SJSA1 (cell line): ENCODE results near the gene GRAMD4. TPM values are rescaled to one million over a fixed set of nuclear protein-coding genes. Genes with fewer than 3 reads are reported as not detected.

Source experiments
- DNase-seq, 2 experiments: peaks; one replicate each; pipeline ENCODE4 v3.0.0-alpha.2; 2015 to 2020; ENCODE audit warnings: low spot score in 2 of 2, low read depth in 1 of 2
- H3K27ac ChIP-seq: fragments of 250-450 bp; sonication (Bioruptor Pico); 2 replicates; pipeline ENCODE4 v1.5.1; 2020; ENCODE audit warnings: mild to moderate bottlenecking, moderate library complexity
- H3K27me3 ChIP-seq: fragments of 250-450 bp; sonication (Bioruptor Pico); replicated peaks from 2 replicates; pipeline ENCODE4 v1.5.1; 2020; ENCODE audit warnings: mild to moderate bottlenecking, moderate library complexity
- H3K36me3 ChIP-seq: fragments of 250-450 bp; sonication (Bioruptor Pico); 2 replicates; pipeline ENCODE4 v1.5.1; 2020; ENCODE audit warnings: mild to moderate bottlenecking
- H3K4me1 ChIP-seq: fragments of 250-450 bp; sonication (Bioruptor Pico); replicated peaks from 2 replicates; pipeline ENCODE4 v1.6.1; 2021; ENCODE audit warnings: mild to moderate bottlenecking
- H3K4me3 ChIP-seq: fragments of 250-450 bp; sonication (Bioruptor Pico); 2 replicates; pipeline ENCODE4 v1.5.1; 2020; ENCODE audit warnings: mild to moderate bottlenecking
- H3K9me3 ChIP-seq: fragments of 250-450 bp; sonication (Bioruptor Pico); replicated peaks from 2 replicates; pipeline ENCODE4 v1.5.1; 2020; ENCODE audit warnings: mild to moderate bottlenecking
- total RNA-seq: library from RNA; depleted of rRNA; stranded (reverse); fragments of >200 nt; shearing (Covaris generic); gene quantifications from 2 replicates; pipeline ENCODE4 v1.2.3, GENCODE V29; 2014; rRNA removed

The GRAMD4 gene
- total RNA-seq, 1 experiment from 2014 or later: 5.8 TPM

DNA sequence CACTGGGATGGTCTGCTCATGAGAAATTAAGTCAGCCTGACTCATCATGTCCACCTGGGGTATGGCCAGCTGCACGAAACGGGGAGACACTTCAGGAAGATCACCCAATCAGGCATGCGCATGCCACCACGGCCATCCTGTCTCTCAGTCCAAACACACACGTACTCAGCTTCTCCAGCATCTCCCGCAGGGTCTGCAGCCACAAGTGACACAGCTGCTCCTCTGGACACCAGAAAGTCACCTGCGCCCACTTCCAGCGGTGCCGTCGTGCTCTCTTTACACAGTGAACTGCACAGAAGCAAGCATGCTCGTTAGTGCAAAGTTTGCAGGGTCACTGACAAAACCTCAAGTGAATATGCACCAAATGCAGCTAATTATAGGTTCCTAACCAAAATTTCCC lies 99.7 kb downstream of the GRAMD4 start:
- H3K4me1 ChIP-seq: peaks cover 12% of the 10 kb centered on the region

DNA sequence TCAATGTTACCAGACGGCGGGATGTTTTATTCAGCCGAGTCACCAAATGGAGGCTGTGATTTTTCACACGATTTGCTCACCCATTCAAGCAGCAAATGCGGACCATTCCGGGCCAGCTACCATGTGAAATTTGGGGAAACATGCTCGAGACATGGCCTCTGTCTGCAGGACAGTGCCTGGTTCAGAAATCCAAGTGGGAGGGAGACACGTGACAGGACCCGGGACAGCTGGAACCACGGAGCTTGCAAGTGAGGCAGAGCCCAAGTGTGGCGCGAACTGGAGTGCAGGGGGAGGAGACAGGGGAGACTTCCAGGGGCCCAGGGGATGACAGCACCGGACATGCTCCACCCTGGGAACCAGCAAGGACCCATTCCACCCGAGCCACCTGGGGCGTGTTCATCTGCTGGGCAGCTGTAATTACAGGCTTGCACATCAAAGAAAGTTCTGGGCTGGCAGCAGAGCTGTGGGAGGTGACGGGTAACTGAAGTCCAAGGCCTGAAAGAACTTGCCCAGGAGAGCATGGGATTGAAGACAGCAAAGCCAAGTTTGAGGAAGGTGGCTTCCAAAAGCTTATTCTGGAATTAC lies 101.4 kb downstream of the GRAMD4 start:
- peaks cover 63% of the 10 kb centered on the region for H3K36me3 ChIP-seq
- no peaks in the 10 kb centered on the region for H3K27me3 ChIP-seq
- peaks cover 9% of the 10 kb centered on the region for H3K4me1 ChIP-seq
- DNase-seq: no peak
- no peak overlapping the region for H3K27ac ChIP-seq
- no peaks in the 10 kb centered on the region for H3K9me3 ChIP-seq
- H3K4me3 ChIP-seq: no peak overlapping the region

More for the DNA sequence above, 99.7 kb downstream of the GRAMD4 start:
- Histone ChIP-seq H3K27ac (no peak overlapping the region), H3K36me3 (peaks cover 51% of the 10 kb centered on the region), H3K4me3 (no peak overlapping the region), H3K27me3 (no peaks in the 10 kb centered on the region), H3K9me3 (no peaks in the 10 kb centered on the region)
- DNase-seq: no peak

DNA sequence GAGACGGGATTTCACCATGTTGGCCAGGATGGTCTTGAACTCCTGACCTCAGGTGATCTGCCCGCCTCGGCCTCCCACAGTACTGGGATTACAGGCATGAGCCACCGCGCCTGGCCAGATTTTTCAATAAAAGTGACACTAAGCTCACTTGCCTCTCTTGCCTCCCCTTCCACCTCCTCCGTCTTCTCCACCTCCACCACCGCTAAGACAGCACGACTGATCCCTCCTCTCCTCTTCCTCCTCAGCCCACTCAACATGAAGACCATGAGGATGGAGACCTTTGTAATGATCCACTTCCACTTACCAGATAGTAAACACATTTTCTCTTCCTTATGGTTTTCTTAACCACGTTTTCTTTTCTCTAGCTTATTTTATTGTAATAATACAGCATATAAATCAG lies 103.7 kb downstream of the GRAMD4 start:
- no peaks in the 10 kb centered on the region for H3K9me3 ChIP-seq
- H3K4me3 ChIP-seq: no peak overlapping the region
- no peak overlapping the region for H3K27ac ChIP-seq
- peaks cover 50% of the 10 kb centered on the region for H3K36me3 ChIP-seq
- peaks cover 11% of the 10 kb centered on the region for H3K4me1 ChIP-seq
- DNase-seq: no peak
- H3K27me3 ChIP-seq: no peaks in the 10 kb centered on the region

DNA sequence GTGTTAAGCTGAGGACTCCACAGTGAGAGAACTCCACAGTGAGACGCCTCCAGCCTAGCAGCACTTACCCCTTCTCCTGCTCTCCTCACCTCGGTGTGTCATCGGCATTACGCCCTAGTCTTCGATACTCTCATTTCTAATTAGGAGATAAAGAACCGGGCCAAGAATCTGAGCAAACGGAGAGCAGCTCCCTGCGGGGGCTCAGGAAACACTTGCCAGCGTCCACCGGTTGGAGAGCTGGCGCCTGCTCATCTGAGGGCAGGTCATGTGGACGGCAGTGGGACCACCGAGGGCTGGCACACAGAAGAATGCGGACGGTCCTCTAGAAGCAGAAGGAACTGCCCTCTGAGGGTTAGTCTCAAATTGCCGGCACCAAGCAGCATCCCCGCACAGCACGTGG lies 104.9 kb downstream of the GRAMD4 start:
- Histone ChIP-seq H3K27me3 (no peaks in the 10 kb centered on the region), H3K4me1 (peaks cover 11% of the 10 kb centered on the region), H3K9me3 (no peaks in the 10 kb centered on the region), H3K36me3 (peaks cover 39% of the 10 kb centered on the region), H3K27ac (no peak overlapping the region), H3K4me3 (no peak overlapping the region)
- no peak for DNase-seq

DNA sequence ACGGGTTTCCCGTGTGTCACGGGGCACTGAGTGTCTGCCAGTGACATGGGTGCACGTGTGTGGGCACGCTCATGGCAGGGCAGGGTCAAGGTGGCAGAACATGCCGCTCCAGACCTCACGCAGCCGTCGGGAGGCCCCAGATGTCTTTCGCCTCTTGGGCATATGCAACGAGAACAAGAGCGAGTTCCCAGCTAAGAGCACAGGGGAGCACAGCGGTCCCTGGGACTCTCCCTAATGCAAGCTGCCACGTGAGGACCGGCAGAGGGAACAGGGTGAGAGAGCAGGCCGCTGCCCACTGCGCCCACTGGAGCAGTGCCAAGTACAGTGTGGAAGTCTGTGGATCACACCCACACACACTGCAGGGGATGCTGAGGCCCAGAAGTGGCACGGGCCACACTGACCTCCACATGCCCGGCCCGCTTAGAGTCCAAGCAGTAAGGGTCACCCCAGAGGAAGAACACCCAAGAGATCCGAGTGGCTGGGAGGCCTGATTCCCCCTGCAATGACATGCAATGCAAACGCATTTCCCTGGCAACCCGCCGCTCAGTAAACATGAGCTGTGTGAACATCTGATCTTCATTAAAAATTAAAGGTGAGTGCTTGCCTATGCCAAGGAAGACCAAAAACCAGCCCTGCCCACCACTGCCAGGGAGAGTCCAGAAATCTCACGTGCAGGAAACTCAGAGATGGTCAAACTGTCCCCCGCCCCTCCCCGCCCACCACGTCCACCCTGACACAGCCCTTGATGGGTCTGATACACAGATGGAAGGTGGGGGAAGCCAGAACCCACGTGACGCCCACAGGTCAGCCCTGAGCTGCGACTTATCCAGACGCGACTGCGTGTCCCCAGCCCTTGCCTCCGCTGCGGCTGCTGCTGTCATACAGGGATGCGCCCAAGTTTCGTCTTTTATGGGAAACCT lies 106.1 kb downstream of the GRAMD4 start:
- Histone ChIP-seq H3K36me3 (peaks cover 39% of the 10 kb centered on the region), H3K27me3 (no peaks in the 10 kb centered on the region), H3K4me1 (peaks cover 14% of the 10 kb centered on the region), H3K27ac (peak overlapping the region; percentile 46; the same call in 1 of the 2 replicates), H3K4me3 (no peak overlapping the region), H3K9me3 (no peaks in the 10 kb centered on the region)
- peak; percentile 54 to 68 for DNase-seq

DNA sequence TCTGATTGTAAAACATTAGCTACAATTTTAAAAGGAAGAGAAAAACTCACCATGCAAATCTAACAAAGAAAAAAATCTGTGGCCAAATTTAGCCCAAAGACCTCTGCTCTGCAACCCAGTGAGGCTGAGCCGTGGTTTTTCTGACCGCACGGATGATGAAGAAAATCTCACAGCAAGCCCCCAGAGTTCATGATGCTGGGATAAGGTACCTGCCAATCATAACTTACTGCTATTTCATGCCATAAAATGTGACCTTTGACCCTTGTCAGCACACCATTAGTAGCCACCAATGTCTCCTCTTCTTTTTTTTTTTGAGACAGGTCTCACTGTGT lies 106.8 kb downstream of the GRAMD4 start:
- DNase-seq: no peak
- peaks cover 42% of the 10 kb centered on the region for H3K36me3 ChIP-seq
- peaks cover 20% of the 10 kb centered on the region for H3K4me1 ChIP-seq
- no peak overlapping the region for H3K4me3 ChIP-seq
- H3K27ac ChIP-seq: 0 out of 2 replicates have a peak overlapping the region, but pooled peaks have one; percentile 46
- H3K9me3 ChIP-seq: no peaks in the 10 kb centered on the region
- no peaks in the 10 kb centered on the region for H3K27me3 ChIP-seq

DNA sequence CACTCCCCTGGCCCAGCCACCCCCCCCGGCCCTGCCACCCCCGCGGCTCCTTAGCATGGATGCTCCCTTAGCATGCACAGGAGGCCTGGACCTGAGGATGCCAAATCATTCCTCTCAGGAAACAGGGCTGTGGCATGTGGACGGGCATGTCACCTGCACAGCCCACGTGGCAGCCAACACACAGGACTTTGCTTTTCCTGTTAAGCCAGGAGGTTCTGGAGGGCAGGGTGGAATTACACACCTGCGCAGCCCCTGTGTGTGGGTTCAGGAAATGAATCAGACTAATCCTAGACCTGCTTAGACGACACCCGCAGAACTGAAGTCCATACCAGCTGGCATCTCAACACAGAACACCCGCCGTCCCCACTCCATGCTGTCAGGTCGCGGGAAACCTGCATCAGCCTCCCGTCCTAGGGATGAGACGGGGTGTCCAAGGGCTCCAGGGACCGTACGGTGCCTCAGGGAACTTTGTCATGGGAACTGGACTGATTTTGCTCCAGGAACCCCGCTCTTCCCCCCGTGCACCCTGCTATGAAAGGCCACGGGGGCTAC lies 107.7 kb downstream of the GRAMD4 start:
- Histone ChIP-seq H3K27ac (no peak overlapping the region), H3K4me3 (no peak overlapping the region), H3K27me3 (no peaks in the 10 kb centered on the region), H3K9me3 (no peaks in the 10 kb centered on the region), H3K36me3 (peaks cover 44% of the 10 kb centered on the region), H3K4me1 (peaks cover 23% of the 10 kb centered on the region)
- no peak for DNase-seq

DNA sequence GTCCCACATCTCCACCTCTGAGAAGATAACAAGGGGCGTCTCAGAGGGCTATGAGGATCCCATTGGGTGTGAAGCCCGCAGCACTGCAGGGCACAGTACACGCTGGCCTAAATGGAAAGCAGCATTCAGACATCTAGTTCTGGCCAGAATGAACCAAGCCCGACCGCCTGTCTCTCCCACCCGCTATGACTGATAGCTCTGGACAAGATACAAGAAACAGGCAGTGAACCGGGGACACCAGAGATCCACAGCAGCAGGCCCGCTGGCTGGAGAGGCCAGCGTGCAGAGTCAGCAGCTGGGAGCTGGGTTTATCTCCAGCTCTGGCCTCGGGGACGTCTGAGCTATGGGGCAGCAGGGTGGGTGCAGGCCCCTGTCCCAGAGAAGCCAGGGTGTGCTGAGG lies 108.3 kb downstream of the GRAMD4 start:
- Histone ChIP-seq H3K4me1 (peaks cover 23% of the 10 kb centered on the region), H3K4me3 (no peak overlapping the region), H3K27ac (no peak overlapping the region), H3K9me3 (no peaks in the 10 kb centered on the region), H3K36me3 (peaks cover 44% of the 10 kb centered on the region), H3K27me3 (no peaks in the 10 kb centered on the region)
- DNase-seq: no peak

Other genes with a start within 250 kb of the GRAMD4 start
- 0.41 and 1.1 TPM in 2 replicates for gene CELSR1, start 82.8 kb upstream of the GRAMD4 start, total RNA-seq
- gene CERK, start 117.9 kb downstream of the GRAMD4 start, total RNA-seq: 45.0 and 61.6 TPM in 2 replicates
- 10.5 and 18.5 TPM in 2 replicates for gene TBC1D22A, start 142.3 kb downstream of the GRAMD4 start, total RNA-seq